CD4-positive, alpha-beta T cell treated with Interleukin-15 for 4 hours (primary cell): ENCODE measurements around the gene KRT35.
"Not testable (repeated sequence)": the region's sequence is repeated elsewhere in the genome, so short reads cannot be mapped to it uniquely, and the experiment has no call there.

Experiments used
- DNase-seq: peaks from one replicate; pipeline ENCODE4 v3.0.0-alpha.2; 2020; ENCODE audit warnings: low spot score

The KRT35 gene

GRCh38 chr17:41453066-41453465, 27.9 kb downstream of the KRT35 start:
- no peak for DNase-seq

GRCh38 chr17:41452281-41452680, 28.7 kb downstream of the KRT35 start:
- no peak for DNase-seq

GRCh38 chr17:41451154-41451728, 29.7 kb downstream of the KRT35 start:
- DNase-seq, result no peak

GRCh38 chr17:41449008-41449407, 31.9 kb downstream of the KRT35 start:
- no peak for DNase-seq

- no peak for DNase-seq
Observed at GRCh38 chr17:41448506-41448905, 32.4 kb downstream of the KRT35 start.

- DNase-seq, result no peak
Observed at GRCh38 chr17:41446806-41447205, 34.1 kb downstream of the KRT35 start.

GRCh38 chr17:41444640-41445039, 36.3 kb downstream of the KRT35 start:
- DNase-seq, result no peak

- no peak for DNase-seq
Observed at GRCh38 chr17:41444186-41444585, 36.8 kb downstream of the KRT35 start.

- no peak for DNase-seq
Observed at GRCh38 chr17:41442739-41443138, 38.2 kb downstream of the KRT35 start.

- no peak for DNase-seq
Observed at GRCh38 chr17:41440531-41441033, 40.4 kb downstream of the KRT35 start, which contains the start of gene KRT38. KRT38 (minus strand) TSS chr17:41440983; CDS start chr17:41440921, 62 bp downstream.

- DNase-seq, result no peak
Observed at GRCh38 chr17:41439375-41439774, 41.6 kb downstream of the KRT35 start.

GRCh38 chr17:41437769-41438168, 43.2 kb downstream of the KRT35 start:
- no peak for DNase-seq

GRCh38 chr17:41437254-41437653, 43.7 kb downstream of the KRT35 start:
- DNase-seq, result no peak

- no peak for DNase-seq
Observed at GRCh38 chr17:41434415-41434814, 46.5 kb downstream of the KRT35 start.

- DNase-seq, result no peak
Observed at GRCh38 chr17:41434005-41434404, 46.9 kb downstream of the KRT35 start.

GRCh38 chr17:41433586-41433985, 47.4 kb downstream of the KRT35 start:
- no peak for DNase-seq

- DNase-seq, result not testable (repeated sequence)
Observed at GRCh38 chr17:41430376-41430775, 50.6 kb downstream of the KRT35 start.

- no peak for DNase-seq
Observed at GRCh38 chr17:41429667-41430066, 51.3 kb downstream of the KRT35 start.

- DNase-seq, result no peak
Observed at GRCh38 chr17:41428591-41429291, 52.2 kb downstream of the KRT35 start.
